Mesothelial cell of epicardium (in vitro differentiated cells): ENCODE measurements around the gene RGS16. TPM values are rescaled to one million over a fixed set of nuclear protein-coding genes. Genes with fewer than 3 reads are reported as not detected.

Experiments used
- DNase-seq, 2 experiments: peaks; one replicate each; pipeline ENCODE4 v3.0.0; 2021; ENCODE audit warnings: low spot score in 2 of 2; ENCODE audit not compliant: unreplicated experiment in 2 of 2
- H3K27ac Mint-ChIP-seq: 2 replicates; pipeline ENCODE4 v1.8.0; 2021; ENCODE audit warnings: mixed read lengths
- H3K27me3 Mint-ChIP-seq: 2 replicates; pipeline ENCODE4 v1.8.0; 2021; ENCODE audit warnings: low read depth, mixed read lengths
- H3K36me3 Mint-ChIP-seq: 2 replicates; pipeline ENCODE4 v1.8.0; 2021; ENCODE audit warnings: mixed read lengths
- H3K4me1 Mint-ChIP-seq: 2 replicates; pipeline ENCODE4 v1.8.0; 2021; ENCODE audit warnings: mixed read lengths
- H3K4me3 Mint-ChIP-seq: 2 replicates; pipeline ENCODE4 v1.8.0; 2021; ENCODE audit warnings: mild to moderate bottlenecking, moderate library complexity, mixed read lengths
- H3K9me3 Mint-ChIP-seq: 2 replicates; pipeline ENCODE4 v1.8.0; 2021; ENCODE audit warnings: mixed read lengths
- CTCF ChIP-seq: fragments of 200-600 bp; sonication (generic); IDR thresholded peaks from one replicate; pipeline ENCODE4 v1.5.0; 2021; ENCODE audit warnings: antibody characterized with exemption; ENCODE audit not compliant: unreplicated experiment
- total RNA-seq: library from RNA; stranded (reverse); gene quantifications from 3 replicates; pipeline ENCODE4 v1.2.1, GENCODE V29; 2021

Gene RGS16
- total RNA-seq, 1 donor from 2014 or later: 0.74 TPM

DNA sequence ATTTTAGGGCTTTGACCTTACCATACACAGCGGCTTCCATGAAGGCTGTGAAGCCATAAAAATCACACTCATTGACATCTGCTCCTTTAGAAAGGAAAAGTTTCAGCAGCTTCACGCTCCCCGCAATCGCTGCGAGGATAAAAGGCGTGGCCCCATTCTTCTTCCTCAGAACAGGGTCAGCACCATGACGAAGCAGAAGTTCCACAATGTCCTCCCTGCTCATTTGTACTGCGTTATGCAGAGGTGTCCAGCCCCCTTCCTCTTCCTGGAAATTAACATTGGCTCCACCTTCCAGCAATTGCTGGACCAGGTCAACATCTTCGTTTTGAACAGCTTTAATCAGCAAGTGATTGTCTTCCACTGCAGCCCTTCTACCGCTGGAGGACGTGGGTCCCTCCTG is 17.8 kb downstream of the RGS16 start:
- Mint-ChIP-seq H3K36me3 (peaks cover 27% of the 10 kb centered on the region), H3K27ac (no peak overlapping the region), H3K4me3 (no peak overlapping the region), H3K4me1 (peaks cover 16% of the 10 kb centered on the region), H3K9me3 (no peaks in the 10 kb centered on the region), H3K27me3 (no peaks in the 10 kb centered on the region)
- no peak for DNase-seq
- no peak for TF ChIP-seq CTCF

DNA sequence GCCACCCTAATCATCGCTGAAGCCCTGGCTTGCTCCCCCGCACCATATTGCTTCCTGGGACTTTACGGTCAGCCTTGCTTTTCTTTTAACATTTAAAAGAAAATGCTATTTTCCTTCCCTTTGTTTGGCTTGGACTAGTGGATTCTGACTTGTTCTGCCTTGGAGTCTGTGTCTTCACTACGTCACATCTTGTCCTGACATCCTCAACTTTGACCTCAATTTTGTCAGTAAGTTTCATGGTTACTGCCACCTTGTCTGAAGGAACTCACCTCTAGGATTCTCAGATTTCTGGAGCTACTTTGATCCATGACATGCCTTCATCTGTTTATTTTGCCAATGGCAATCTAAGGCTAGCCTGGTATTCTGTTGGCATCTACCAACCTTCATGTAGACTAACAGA is 19.4 kb downstream of the RGS16 start:
- Mint-ChIP-seq H3K27ac (no peak overlapping the region), H3K4me1 (peaks cover 16% of the 10 kb centered on the region), H3K4me3 (no peak overlapping the region), H3K27me3 (no peaks in the 10 kb centered on the region), H3K9me3 (no peaks in the 10 kb centered on the region), H3K36me3 (peaks cover 36% of the 10 kb centered on the region)
- no peak for TF ChIP-seq CTCF
- DNase-seq: no peak

- no peak overlapping the region for H3K27ac Mint-ChIP-seq
- no peak for TF ChIP-seq CTCF
- H3K36me3 Mint-ChIP-seq: peaks cover 29% of the 10 kb centered on the region
- H3K4me1 Mint-ChIP-seq: peaks cover 2% of the 10 kb centered on the region
- no peaks in the 10 kb centered on the region for H3K9me3 Mint-ChIP-seq
- no peak overlapping the region for H3K4me3 Mint-ChIP-seq
- H3K27me3 Mint-ChIP-seq: no peaks in the 10 kb centered on the region
- no peak for DNase-seq
Observed at GRCh38 chr1:182580736-182581135, 23.5 kb downstream of the RGS16 start.

DNA sequence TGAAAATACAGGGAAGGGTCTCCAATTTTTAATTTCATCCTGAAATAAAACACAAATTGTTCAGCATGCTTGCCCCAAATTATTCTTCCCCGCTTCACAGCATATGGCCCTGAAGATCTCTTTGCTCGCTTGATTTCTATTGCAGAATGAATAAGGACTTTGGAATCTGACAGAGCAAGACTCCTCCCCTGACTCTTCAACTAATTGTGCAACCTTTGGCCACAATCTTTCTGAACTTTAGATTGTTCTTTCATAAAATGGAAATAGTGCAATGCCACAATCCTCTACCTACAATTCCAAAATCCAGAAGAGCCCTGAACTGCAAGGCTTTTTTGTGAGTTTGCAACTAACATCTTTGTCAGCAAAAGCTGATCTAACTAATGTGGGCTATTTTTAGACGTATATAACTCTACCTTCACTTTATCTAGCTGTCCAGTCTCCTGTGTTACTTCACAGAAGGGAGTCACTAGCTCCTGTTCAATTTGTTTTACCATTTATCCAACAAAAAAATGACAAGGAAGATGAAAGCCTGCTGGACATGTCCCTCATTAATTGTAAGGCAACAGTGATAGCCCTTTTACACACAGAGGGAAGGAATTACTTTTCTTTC is 28.5 kb downstream of the RGS16 start:
- Mint-ChIP-seq H3K27me3 (no peaks in the 10 kb centered on the region), H3K36me3 (peaks cover 15% of the 10 kb centered on the region), H3K9me3 (no peaks in the 10 kb centered on the region), H3K4me3 (no peak overlapping the region), H3K27ac (peak overlapping the region; percentile 23), H3K4me1 (peaks cover 6% of the 10 kb centered on the region)
- no peak for DNase-seq
- no peak for TF ChIP-seq CTCF

GRCh38 chr1:182574156-182574555 is 30.0 kb downstream of the RGS16 start:
- Mint-ChIP-seq H3K27ac (no peak overlapping the region), H3K9me3 (no peaks in the 10 kb centered on the region), H3K4me3 (no peak overlapping the region), H3K27me3 (no peaks in the 10 kb centered on the region), H3K4me1 (peaks cover 6% of the 10 kb centered on the region), H3K36me3 (peaks cover 8% of the 10 kb centered on the region)
- TF ChIP-seq CTCF: no peak
- DNase-seq: no peak

DNA sequence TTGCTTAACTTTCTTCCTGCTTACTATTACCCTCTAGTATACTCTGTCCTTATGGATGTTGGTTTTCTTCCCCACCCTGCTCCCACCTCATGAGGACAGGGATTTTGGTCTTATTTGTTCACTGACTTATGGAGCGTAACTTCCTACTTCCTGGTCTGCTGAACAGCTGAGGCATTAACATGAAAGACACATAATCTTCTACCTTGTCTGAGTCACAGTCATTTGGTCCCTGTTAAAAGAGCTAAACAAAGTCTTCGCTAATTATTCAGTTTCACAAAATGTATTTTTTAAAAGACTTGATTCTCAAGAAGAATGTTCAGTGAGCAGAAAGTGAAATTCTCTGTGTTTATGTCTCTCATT is 33.6 kb downstream of the RGS16 start:
- DNase-seq: no peak
- peaks cover under 1% of the 10 kb centered on the region for H3K9me3 Mint-ChIP-seq
- H3K4me1 Mint-ChIP-seq: peaks cover 3% of the 10 kb centered on the region
- no peak overlapping the region for H3K27ac Mint-ChIP-seq
- H3K4me3 Mint-ChIP-seq: no peak overlapping the region
- TF ChIP-seq CTCF: no peak
- peaks cover 1% of the 10 kb centered on the region for H3K27me3 Mint-ChIP-seq
- peaks cover 3% of the 10 kb centered on the region for H3K36me3 Mint-ChIP-seq
